T-cell (primary cell): Measurements from ENCODE around the gene EPHA3. TPM values are rescaled to one million over a fixed set of nuclear protein-coding genes. Genes with fewer than 3 reads are reported as not detected.
A peak's percentile ranks its signal among the peaks of the same experiment; 100 is the strongest.

ENCODE experiments used
- ATAC-seq, 4 experiments: fragments of 200-7000 bp in 3 of 4; fragments of 150-1000 bp in 1 of 4; cut with Tn5 transposase; replicated peaks in 1 of 4; 1 replicate in 3 of 4; 2 replicates in 1 of 4; pipeline ENCODE4 v1.10.0; 2021; ENCODE audit warnings: moderate library complexity in 3 of 4, mild to moderate bottlenecking in 2 of 4, moderate number of reproducible peaks in 1 of 4
- CTCF ChIA-PET, 2 donors: fragments of 300-600 bp; sonication (Branson Sonifier 250); formaldehyde crosslinking; loops; one replicate each; lab custom pipeline; 2022; ENCODE audit warnings: antibody characterized with exemption in 2 of 2; lab: Charles Lee
- POLR2A ChIA-PET, 2 donors: fragments of 300-600 bp; sonication (Branson Sonifier 250); formaldehyde crosslinking; loops; one replicate each; lab custom pipeline; 2022; ENCODE audit warnings: antibody characterized with exemption in 2 of 2; lab: Charles Lee
- DNase-seq, 35 experiments: peaks; one replicate each; pipeline versions ENCODE4 v3.0.0 to v3.0.0-alpha.2; 2013 to 2023
- H3K27ac ChIP-seq: one replicate; pipeline ENCODE4 v1.5.1; 2013; ENCODE audit warnings: low read length
- H3K27me3 ChIP-seq, 2 experiments: replicated peaks in 1 of 2; 1 replicate in 1 of 2; 2 replicates in 1 of 2; pipeline versions ENCODE4 v1.6.1 to v1.7.0; 2013; ENCODE audit warnings: low read length in 1 of 2, mixed read lengths in 1 of 2; ENCODE audit not compliant: control insufficient read depth in 2 of 2, insufficient read depth in 2 of 2; ENCODE audit errors: extremely low read depth in 1 of 2
- H3K36me3 ChIP-seq, 2 donors: 1 replicate in 1 of 2; 2 replicates in 1 of 2; pipeline versions ENCODE4 v1.6.1 to v1.7.0; 2013; ENCODE audit warnings: low read length in 1 of 2; ENCODE audit not compliant: control insufficient read depth in 2 of 2, insufficient read depth in 1 of 2; ENCODE audit errors: extremely low read depth in 1 of 2
- H3K4me1 ChIP-seq, 2 experiments: 1 replicate in 1 of 2; 2 replicates in 1 of 2; pipeline versions ENCODE4 v1.6.1 to v1.7.0; 2013; ENCODE audit warnings: low read length in 2 of 2, mixed read lengths in 1 of 2; ENCODE audit not compliant: insufficient read depth in 2 of 2, control insufficient read depth in 1 of 2; ENCODE audit errors: extremely low read depth in 1 of 2
- H3K4me3 ChIP-seq, 2 donors: 1 replicate in 1 of 2; 2 replicates in 1 of 2; pipeline versions ENCODE4 v1.5.1 to v1.7.0; 2013; ENCODE audit warnings: mild to moderate bottlenecking in 2 of 2, low read length in 1 of 2, moderate library complexity in 1 of 2; ENCODE audit not compliant: control insufficient read depth in 1 of 2; ENCODE audit errors: extremely low read depth in 1 of 2
- H3K9me3 ChIP-seq: 2 replicates; pipeline ENCODE4 v1.7.0; 2013
- H3K27ac Mint-ChIP-seq, 2 donors: one replicate each; pipeline ENCODE4 v1.8.0; 2020 to 2021; ENCODE audit warnings: mild to moderate bottlenecking in 2 of 2, mixed read lengths in 2 of 2
- H3K27me3 Mint-ChIP-seq, 2 donors: one replicate each; pipeline ENCODE4 v1.8.0; 2021 to 2022; ENCODE audit warnings: mixed read lengths in 2 of 2
- H3K36me3 Mint-ChIP-seq: one replicate; pipeline ENCODE4 v1.8.0; 2021; ENCODE audit warnings: mixed read lengths
- H3K4me1 Mint-ChIP-seq, 3 donors: one replicate each; pipeline ENCODE4 v1.8.0; 2020 to 2022; ENCODE audit warnings: mixed read lengths in 3 of 3, mild to moderate bottlenecking in 1 of 3
- H3K4me3 Mint-ChIP-seq, 3 donors: one replicate each; pipeline ENCODE4 v1.8.0; 2020 to 2022; ENCODE audit warnings: mild to moderate bottlenecking in 3 of 3, mixed read lengths in 3 of 3, moderate library complexity in 3 of 3
- H3K9me3 Mint-ChIP-seq, 3 donors: one replicate each; pipeline ENCODE4 v1.8.0; 2020 to 2022; ENCODE audit warnings: mixed read lengths in 3 of 3
- WGBS: methylation state at CpG from one replicate; pipeline ENCODE4 v1.1.5; 2013; ENCODE audit warnings: missing lambda C conversion rate; ENCODE audit not compliant: insufficient coverage; 5-methylcytosine and 5-hydroxymethylcytosine counted together
- total RNA-seq, 35 experiments: library from RNA in 6 of 35; stranded (reverse) in 6 of 35; fragments of 120-200 nt in 1 of 35; gene quantifications; one replicate each; pipeline versions ENCODE4 v1.2.1 to v1.2.4 and lab custom pipeline; 2013 to 2026

Gene EPHA3
- total RNA-seq, 5 donors from 2014 or later (not counting 1 experiment from before 2014, with no cell fraction given): not detected

GRCh38 chr3:89079944-89080343 is 27.5 kb upstream of the EPHA3 start:
- H3K4me1 Mint-ChIP-seq: no peaks in the 10 kb centered on the region
- no peak overlapping the region for H3K4me3 Mint-ChIP-seq
- H3K36me3 ChIP-seq: no peaks in the 10 kb centered on the region
- no peaks in the 10 kb centered on the region for H3K4me1 ChIP-seq
- H3K9me3 Mint-ChIP-seq: peaks cover 0 to 5% (median 3%) of the 10 kb centered on the region in 3 donors
- no peaks in the 10 kb centered on the region for H3K9me3 ChIP-seq
- H3K27ac ChIP-seq: no peak overlapping the region
- ChIA-PET POLR2A (no interaction called here), CTCF (no interaction called here)
- H3K36me3 Mint-ChIP-seq: no peaks in the 10 kb centered on the region
- no peak overlapping the region for H3K27ac Mint-ChIP-seq
- ATAC-seq: no peak
- H3K4me3 ChIP-seq: no peak overlapping the region
- no peak for DNase-seq
- no peaks in the 10 kb centered on the region for H3K27me3 Mint-ChIP-seq
- WGBS: no CpG with 5 or more reads among the region's 1 CpG
- H3K27me3 ChIP-seq: no peaks in the 10 kb centered on the region

- no peak overlapping the region for H3K4me3 Mint-ChIP-seq
- no peaks in the 10 kb centered on the region for H3K9me3 Mint-ChIP-seq
- WGBS: no CpG with 5 or more reads among the region's 1 CpG
- H3K36me3 Mint-ChIP-seq: no peaks in the 10 kb centered on the region
- no peak for DNase-seq
- Histone ChIP-seq H3K4me1 (no peaks in the 10 kb centered on the region), H3K27me3 (no peaks in the 10 kb centered on the region), H3K27ac (no peak overlapping the region), H3K4me3 (no peak overlapping the region), H3K36me3 (no peaks in the 10 kb centered on the region), H3K9me3 (no peaks in the 10 kb centered on the region)
- no peaks in the 10 kb centered on the region for H3K27me3 Mint-ChIP-seq
- H3K27ac Mint-ChIP-seq: no peak overlapping the region
- no peaks in the 10 kb centered on the region for H3K4me1 Mint-ChIP-seq
- ChIA-PET POLR2A (no interaction called here), CTCF (no interaction called here)
- ATAC-seq: no peak
Measured at GRCh38 chr3:89087851-89088250, 19.6 kb upstream of the EPHA3 start.

- ChIA-PET CTCF (no interaction called here), POLR2A (no interaction called here)
- Mint-ChIP-seq H3K27ac (no peak overlapping the region), H3K4me1 (no peaks in the 10 kb centered on the region), H3K9me3 (no peaks in the 10 kb centered on the region), H3K4me3 (no peak overlapping the region), H3K36me3 (no peaks in the 10 kb centered on the region), H3K27me3 (no peaks in the 10 kb centered on the region)
- no peak overlapping the region for H3K4me3 ChIP-seq
- 100% methylated on average over 1 of the region's 3 CpGs for WGBS
- DNase-seq: no peak
- H3K27ac ChIP-seq: no peak overlapping the region
- H3K9me3 ChIP-seq: no peaks in the 10 kb centered on the region
- no peaks in the 10 kb centered on the region for H3K4me1 ChIP-seq
- no peaks in the 10 kb centered on the region for H3K36me3 ChIP-seq
- no peak for ATAC-seq
- no peaks in the 10 kb centered on the region for H3K27me3 ChIP-seq
Measured at GRCh38 chr3:89098173-89098572, 9.2 kb upstream of the EPHA3 start.

- Mint-ChIP-seq H3K36me3 (no peaks in the 10 kb centered on the region), H3K27ac (no peak overlapping the region), H3K27me3 (no peaks in the 10 kb centered on the region), H3K4me1 (no peaks in the 10 kb centered on the region), H3K4me3 (no peak overlapping the region), H3K9me3 (no peaks in the 10 kb centered on the region)
- H3K27ac ChIP-seq: no peak overlapping the region
- POLR2A ChIA-PET: no interaction called here
- ATAC-seq: peak; percentile 37 to 69 (median 50)
- no peaks in the 10 kb centered on the region for H3K4me1 ChIP-seq
- 20% methylated on average over 1 of the region's 8 CpGs for WGBS
- H3K27me3 ChIP-seq: no peaks in the 10 kb centered on the region
- CTCF ChIA-PET: interaction anchor here in 1 of 2 donors (0.7 kb wide), 1 partner anchor 513 kb away, joined by 3 read pairs; no protein-coding TSS in a partner anchor
- H3K9me3 ChIP-seq: no peaks in the 10 kb centered on the region
- no peak overlapping the region for H3K4me3 ChIP-seq
- DNase-seq: peak in 11 of 35 experiments; percentile 1 to 33 (median 7)
- H3K36me3 ChIP-seq: no peaks in the 10 kb centered on the region
Measured at GRCh38 chr3:89098964-89099585, 8.3 kb upstream of the EPHA3 start.

- Histone ChIP-seq H3K27me3 (no peaks in the 10 kb centered on the region), H3K27ac (no peak overlapping the region), H3K4me1 (no peaks in the 10 kb centered on the region), H3K9me3 (no peaks in the 10 kb centered on the region), H3K4me3 (no peak overlapping the region), H3K36me3 (no peaks in the 10 kb centered on the region)
- Mint-ChIP-seq H3K9me3 (no peaks in the 10 kb centered on the region), H3K27ac (no peak overlapping the region), H3K4me3 (no peak overlapping the region), H3K27me3 (peaks cover 0 to 3% of the 10 kb centered on the region in 2 donors), H3K4me1 (no peaks in the 10 kb centered on the region), H3K36me3 (no peaks in the 10 kb centered on the region)
- DNase-seq (no peak), ATAC-seq (no peak)
- CTCF ChIA-PET: no interaction called here
- POLR2A ChIA-PET: no interaction called here
Measured at GRCh38 chr3:89101251-89101650, 6.2 kb upstream of the EPHA3 start.

GRCh38 chr3:89101921-89102320 is 5.5 kb upstream of the EPHA3 start:
- no peak overlapping the region for H3K4me3 ChIP-seq
- Mint-ChIP-seq H3K27ac (no peak overlapping the region), H3K27me3 (peaks cover 3 to 9% of the 10 kb centered on the region in 2 donors), H3K4me1 (peaks cover 2 to 5% (median 2%) of the 10 kb centered on the region in 3 donors), H3K4me3 (no peak overlapping the region), H3K36me3 (no peaks in the 10 kb centered on the region), H3K9me3 (no peaks in the 10 kb centered on the region)
- ATAC-seq (no peak), DNase-seq (no peak)
- H3K4me1 ChIP-seq: no peaks in the 10 kb centered on the region
- ChIA-PET POLR2A (no interaction called here), CTCF (interaction anchor here in 1 of 2 donors (0.7 kb wide), 1 partner anchor 877 kb away, joined by 3 read pairs; no protein-coding TSS in a partner anchor)
- no CpG with 5 or more reads among the region's 1 CpG for WGBS
- no peak overlapping the region for H3K27ac ChIP-seq
- H3K9me3 ChIP-seq: no peaks in the 10 kb centered on the region
- no peaks in the 10 kb centered on the region for H3K36me3 ChIP-seq
- no peaks in the 10 kb centered on the region for H3K27me3 ChIP-seq
